Measurements from ENCODE around the gene LY6G6D.

The LY6G6D gene

DNA sequence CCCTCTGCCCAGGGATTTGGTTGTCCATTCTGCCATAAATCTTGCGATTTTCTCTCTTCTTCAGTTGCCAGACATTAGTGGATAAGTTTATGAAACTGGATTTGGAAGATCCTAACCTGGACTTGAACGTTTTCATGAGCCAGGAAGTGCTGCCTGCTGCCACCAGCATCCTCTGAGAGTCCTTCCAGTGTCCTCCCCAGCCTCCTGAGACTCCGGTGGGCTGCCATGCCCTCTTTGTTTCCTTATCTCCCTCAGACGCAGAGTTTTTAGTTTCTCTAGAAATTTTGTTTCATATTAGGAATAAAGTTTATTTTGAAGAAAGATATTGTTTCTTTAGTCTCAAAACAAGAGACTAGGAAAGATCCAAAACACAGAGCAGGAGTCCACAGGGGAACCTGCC, 47.2 kb downstream of the LY6G6D start, which contains the start of gene SAPCD1:
Gene SAPCD1 (plus strand): TSS at position 301 of the 400 bp plus-strand sequence. CDS start 399 bp downstream, outside the sequence.
- DNase-seq (ENCODE audit: low read depth): no peak
- no peak within 1 kb of the TSS for H3K4me3 ChIP-seq (ENCODE audit: low read length)
- TF ChIP-seq, protein P1, sequence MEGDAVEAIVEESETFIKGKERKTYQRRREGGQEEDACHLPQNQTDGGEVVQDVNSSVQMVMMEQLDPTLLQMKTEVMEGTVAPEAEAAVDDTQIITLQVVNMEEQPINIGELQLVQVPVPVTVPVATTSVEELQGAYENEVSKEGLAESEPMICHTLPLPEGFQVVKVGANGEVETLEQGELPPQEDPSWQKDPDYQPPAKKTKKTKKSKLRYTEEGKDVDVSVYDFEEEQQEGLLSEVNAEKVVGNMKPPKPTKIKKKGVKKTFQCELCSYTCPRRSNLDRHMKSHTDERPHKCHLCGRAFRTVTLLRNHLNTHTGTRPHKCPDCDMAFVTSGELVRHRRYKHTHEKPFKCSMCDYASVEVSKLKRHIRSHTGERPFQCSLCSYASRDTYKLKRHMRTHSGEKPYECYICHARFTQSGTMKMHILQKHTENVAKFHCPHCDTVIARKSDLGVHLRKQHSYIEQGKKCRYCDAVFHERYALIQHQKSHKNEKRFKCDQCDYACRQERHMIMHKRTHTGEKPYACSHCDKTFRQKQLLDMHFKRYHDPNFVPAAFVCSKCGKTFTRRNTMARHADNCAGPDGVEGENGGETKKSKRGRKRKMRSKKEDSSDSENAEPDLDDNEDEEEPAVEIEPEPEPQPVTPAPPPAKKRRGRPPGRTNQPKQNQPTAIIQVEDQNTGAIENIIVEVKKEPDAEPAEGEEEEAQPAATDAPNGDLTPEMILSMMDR (conservative IDR thresholded peaks at IDR 0.05; ENCODE audit: low read depth, low read length): no peak

DNA sequence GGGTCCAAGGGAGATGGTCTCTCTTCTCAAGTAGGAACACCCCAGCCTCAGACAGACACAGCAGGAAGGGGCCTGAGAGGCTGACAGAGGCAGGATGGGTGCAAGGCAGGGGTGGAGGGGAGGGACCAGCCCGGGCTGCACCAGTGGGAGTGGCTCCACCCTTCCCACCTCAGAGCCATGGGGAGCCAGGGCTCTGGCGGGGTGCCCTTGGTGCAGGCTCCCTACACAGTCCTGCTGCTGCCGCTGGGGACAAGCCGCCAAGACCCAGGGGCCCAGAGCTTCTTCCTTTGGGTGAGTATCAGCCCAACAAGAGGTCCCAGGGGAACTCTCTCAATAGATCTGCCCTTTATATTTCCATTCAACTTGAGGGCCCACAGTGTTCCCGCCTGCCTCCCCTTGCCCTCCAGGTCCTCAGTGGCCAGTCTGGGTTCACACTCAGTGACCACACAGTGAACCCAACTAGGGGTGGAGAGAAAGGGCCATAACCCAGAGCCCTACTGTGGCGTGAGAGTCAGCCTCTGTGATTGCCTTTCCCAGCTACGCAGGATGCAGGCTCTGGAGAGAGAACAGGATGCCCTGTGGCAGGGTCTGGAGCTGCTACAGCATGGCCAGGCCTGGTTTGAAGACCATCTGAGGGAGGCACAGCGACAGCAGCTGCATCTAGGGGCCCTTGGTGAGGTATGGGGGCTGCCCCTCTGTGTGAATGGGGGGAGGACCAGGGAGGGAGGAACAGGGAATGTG, 47.9 kb downstream of the LY6G6D start:
- DNase-seq (ENCODE audit: low read depth): no peak
- H3K4me3 ChIP-seq (ENCODE audit: low read length): no peak overlapping the region
- TF ChIP-seq, protein P1 (conservative IDR thresholded peaks at IDR 0.05; ENCODE audit: low read depth, low read length): no peak

DNA sequence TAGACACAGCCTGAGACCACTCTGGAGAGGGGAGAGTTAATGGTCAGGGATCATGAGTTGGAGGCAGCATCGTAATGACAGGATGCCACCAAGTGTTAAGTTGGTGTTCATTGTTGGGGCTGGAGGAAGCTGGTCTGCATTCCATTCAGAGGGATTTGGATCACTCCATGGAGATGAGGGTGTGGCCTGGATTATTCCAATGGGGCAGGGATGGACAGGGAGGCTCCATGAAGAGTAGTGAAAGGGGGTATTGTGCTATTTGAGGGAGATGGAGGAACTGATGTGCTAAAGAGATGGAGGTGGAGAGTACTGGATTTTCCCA, 48.4 kb downstream of the LY6G6D start:
- no peak overlapping the region for H3K4me3 ChIP-seq (ENCODE audit: low read length)
- TF ChIP-seq, protein P1 (conservative IDR thresholded peaks at IDR 0.05; ENCODE audit: low read depth, low read length): no peak
- peak; percentile 53 for DNase-seq (ENCODE audit: low read depth)

DNA sequence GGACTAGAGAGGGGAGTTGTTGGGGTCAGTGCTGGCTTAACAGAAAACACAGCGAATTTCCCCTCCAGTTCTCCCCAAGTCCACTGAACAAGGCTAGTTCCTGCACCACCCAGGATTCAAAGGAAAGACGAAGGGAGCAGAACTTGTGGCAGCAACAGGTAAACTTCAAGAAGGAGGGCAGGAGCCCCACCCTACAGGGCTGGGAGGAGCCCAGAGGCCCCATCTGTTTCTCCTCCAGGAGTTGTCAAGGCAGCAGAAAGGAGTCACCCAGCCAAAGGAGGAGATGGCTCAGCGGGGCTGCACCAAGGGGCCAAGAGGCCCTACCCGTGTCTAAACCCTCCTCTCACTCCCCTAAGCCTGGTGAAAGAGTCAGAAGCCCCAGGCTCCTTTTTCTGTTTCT, 49.0 kb downstream of the LY6G6D start:
- no peak for DNase-seq (ENCODE audit: low read depth)
- TF ChIP-seq, protein P1 (conservative IDR thresholded peaks at IDR 0.05; ENCODE audit: low read depth, low read length): no peak

DNA sequence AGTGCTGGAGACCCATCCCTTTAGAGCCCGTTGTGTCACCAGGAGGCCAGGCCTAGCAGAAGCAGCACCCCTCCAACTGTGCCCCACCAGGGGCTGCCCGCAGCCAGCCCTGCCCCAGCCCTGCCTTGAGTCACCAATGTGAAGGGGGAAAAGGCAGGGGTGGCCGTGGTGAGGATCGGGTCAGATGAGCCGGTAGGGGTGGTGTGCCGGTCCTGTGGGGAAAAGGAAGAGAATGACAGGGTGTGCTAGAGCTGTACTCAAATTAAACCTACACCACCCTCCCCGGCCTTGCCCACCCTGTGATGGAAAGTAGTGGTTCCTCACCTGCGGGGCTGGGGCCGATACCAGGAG, 50.4 kb downstream of the LY6G6D start:
- TF ChIP-seq, protein P1 (conservative IDR thresholded peaks at IDR 0.05; ENCODE audit: low read depth, low read length): no peak
- DNase-seq (ENCODE audit: low read depth): no peak
- no peak overlapping the region for H3K4me3 ChIP-seq (ENCODE audit: low read length)

More for the DNA sequence above, 49.0 kb downstream of the LY6G6D start:
- no peak overlapping the region for H3K4me3 ChIP-seq (ENCODE audit: low read length)

DNA sequence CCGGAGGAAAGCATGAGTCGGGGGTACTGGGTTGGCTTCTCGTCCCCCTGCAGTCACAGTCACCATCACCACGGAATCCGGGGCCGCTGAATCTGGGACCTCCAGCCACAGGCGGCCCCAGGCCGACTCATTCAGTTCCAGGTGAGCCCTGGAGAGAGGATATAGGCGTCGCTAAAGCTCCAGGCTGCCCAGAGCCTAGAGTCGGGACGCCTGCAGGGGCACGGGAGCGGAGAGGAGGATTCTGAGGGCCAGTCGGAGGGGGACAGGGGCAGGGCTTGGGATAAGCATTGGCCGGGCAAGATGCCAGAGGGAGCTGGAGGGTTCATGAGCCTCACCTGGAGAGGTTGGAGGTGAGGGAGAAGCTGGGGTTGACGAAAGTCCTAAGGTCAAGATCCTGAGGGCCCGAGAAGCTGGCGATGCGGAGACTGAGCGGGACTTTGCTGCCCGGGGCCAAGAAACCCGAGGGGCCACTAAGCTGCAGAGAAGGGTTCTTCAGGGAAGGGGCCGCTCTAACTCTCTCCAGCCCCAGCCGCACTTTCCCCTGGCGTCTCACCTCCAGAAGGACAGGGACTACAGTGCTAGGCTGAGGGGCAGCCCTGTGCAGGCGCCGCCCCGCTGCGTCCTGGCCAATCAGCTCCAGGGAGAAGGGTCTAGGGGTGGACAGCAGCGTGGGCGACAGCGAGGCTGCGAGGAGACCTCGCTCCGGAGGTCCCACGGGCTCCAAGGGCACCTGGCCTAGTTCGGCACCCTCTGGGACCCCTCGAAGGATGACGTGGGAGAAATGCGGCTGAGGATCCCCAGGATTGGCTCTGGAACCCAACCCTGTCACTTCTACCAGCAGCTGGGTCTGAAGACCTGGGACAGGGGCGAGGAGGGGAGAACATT, 51.0 kb downstream of the LY6G6D start:
- TF ChIP-seq, protein P1 (conservative IDR thresholded peaks at IDR 0.05; ENCODE audit: low read depth, low read length): no peak
- H3K4me3 ChIP-seq (ENCODE audit: low read length): peak overlapping the region; percentile 37
- DNase-seq (ENCODE audit: low read depth): no peak
